ENCODE measurements around the gene ATPAF1.
A peak's percentile ranks its signal among the peaks of the same experiment; 100 is the strongest.

The ATPAF1 gene

GRCh38 chr1:46612937-46613660 lies 55.1 kb downstream of the ATPAF1 start:
- Histone ChIP-seq H3K27ac (ENCODE audit: insufficient read depth in 1 of 2, low read depth in 1 of 2, low read length in 2 of 2, poor library complexity in 1 of 2, severe bottlenecking in 2 of 2) (no peak overlapping the region), H3K4me3 (ENCODE audit: control insufficient read depth in 1 of 7, extremely low read depth in 1 of 7, insufficient read depth in 4 of 7, low read depth in 2 of 7, low read length in 6 of 7) (peak overlapping the region in 3 of 7 experiments; percentile 3 to 42 (median 19)), H3K9me3 (ENCODE audit: control extremely low read depth in 1 of 5, control insufficient read depth in 4 of 5, insufficient read depth in 2 of 5, low read depth in 1 of 5, low read length in 4 of 5) (no peaks in the 10 kb centered on the region), H3K4me1 (ENCODE audit: control extremely low read depth in 1 of 4, control insufficient read depth in 4 of 4, insufficient read depth in 4 of 4, low read length in 3 of 4) (peaks cover 3 to 53% (median 42%) of the 10 kb centered on the region in 4 experiments), H3K36me3 (ENCODE audit: control insufficient read depth in 4 of 4, insufficient read depth in 4 of 4, low read length in 3 of 4) (peaks cover 5 to 31% (median 14%) of the 10 kb centered on the region in 4 experiments), H3K27me3 (replicated peaks in 2 of 5; ENCODE audit: control insufficient read depth in 4 of 5, insufficient read depth in 5 of 5, low read length in 4 of 5) (no peaks in the 10 kb centered on the region)
- WGBS (ENCODE audit: insufficient coverage) = 96% methylated on average over 38 of the region's 38 CpGs
- ChIA-PET POLR2A (interaction anchor here (1.0 to 1.7 kb wide), 2 partner anchors 9 to 18 kb away, joined by 3 to 6 read pairs; partner anchors contain the start of gene MKNK1), CTCF (interaction anchor here (0.9 to 3.0 kb wide), 4 partner anchors 9 to 80 kb away, joined by 3 to 13 read pairs (median 6); partner anchors contain the start of gene MKNK1)
- DNase-seq = no peak

- WGBS (ENCODE audit: insufficient coverage) = 78% methylated on average over 5 of the region's 7 CpGs
- Histone ChIP-seq H3K4me3 (ENCODE audit: control insufficient read depth in 1 of 7, extremely low read depth in 1 of 7, insufficient read depth in 4 of 7, low read depth in 2 of 7, low read length in 6 of 7) (no peak overlapping the region), H3K27ac (ENCODE audit: insufficient read depth in 1 of 2, low read depth in 1 of 2, low read length in 2 of 2, poor library complexity in 1 of 2, severe bottlenecking in 2 of 2) (no peak overlapping the region), H3K4me1 (ENCODE audit: control extremely low read depth in 1 of 4, control insufficient read depth in 4 of 4, insufficient read depth in 4 of 4, low read length in 3 of 4) (peaks cover 3 to 49% (median 37%) of the 10 kb centered on the region in 4 experiments), H3K36me3 (ENCODE audit: control insufficient read depth in 4 of 4, insufficient read depth in 4 of 4, low read length in 3 of 4) (peaks cover 5 to 34% (median 15%) of the 10 kb centered on the region in 4 experiments), H3K27me3 (replicated peaks in 2 of 5; ENCODE audit: control insufficient read depth in 4 of 5, insufficient read depth in 5 of 5, low read length in 4 of 5) (no peaks in the 10 kb centered on the region), H3K9me3 (ENCODE audit: control extremely low read depth in 1 of 5, control insufficient read depth in 4 of 5, insufficient read depth in 2 of 5, low read depth in 1 of 5, low read length in 4 of 5) (no peaks in the 10 kb centered on the region)
- DNase-seq = peak; percentile 36 to 74 (median 62)
- ChIA-PET CTCF (no interaction called here), POLR2A (no interaction called here)
Observed at GRCh38 chr1:46611691-46612221, 56.4 kb downstream of the ATPAF1 start.

GRCh38 chr1:46607345-46608130 lies 60.6 kb downstream of the ATPAF1 start:
- Histone ChIP-seq H3K4me1 (ENCODE audit: control extremely low read depth in 1 of 4, control insufficient read depth in 4 of 4, insufficient read depth in 4 of 4, low read length in 3 of 4) (peaks cover 8 to 46% (median 33%) of the 10 kb centered on the region in 4 experiments), H3K9me3 (ENCODE audit: control extremely low read depth in 1 of 5, control insufficient read depth in 4 of 5, insufficient read depth in 2 of 5, low read depth in 1 of 5, low read length in 4 of 5) (no peaks in the 10 kb centered on the region), H3K27ac (ENCODE audit: insufficient read depth in 1 of 2, low read depth in 1 of 2, low read length in 2 of 2, poor library complexity in 1 of 2, severe bottlenecking in 2 of 2) (no peak overlapping the region), H3K36me3 (ENCODE audit: control insufficient read depth in 4 of 4, insufficient read depth in 4 of 4, low read length in 3 of 4) (peaks cover 5 to 28% (median 15%) of the 10 kb centered on the region in 4 experiments), H3K4me3 (ENCODE audit: control insufficient read depth in 1 of 7, extremely low read depth in 1 of 7, insufficient read depth in 4 of 7, low read depth in 2 of 7, low read length in 6 of 7) (no peak overlapping the region), H3K27me3 (replicated peaks in 2 of 5; ENCODE audit: control insufficient read depth in 4 of 5, insufficient read depth in 5 of 5, low read length in 4 of 5) (no peaks in the 10 kb centered on the region)
- ChIA-PET POLR2A (no interaction called here), CTCF (interaction anchor here (1.6 to 2.5 kb wide), 2 partner anchors 9 to 117 kb away, joined by 3 to 12 read pairs; partner anchors contain the start of gene MOB3C)
- DNase-seq = no peak
- 100% methylated on average over 7 of the region's 7 CpGs for WGBS (ENCODE audit: insufficient coverage)

GRCh38 chr1:46606255-46606965 lies 61.8 kb downstream of the ATPAF1 start:
- no peak for DNase-seq
- CTCF ChIA-PET = interaction anchor here (2.5 kb wide), 1 partner anchor 10 kb away, joined by 12 read pairs; the partner anchor contains the start of gene MOB3C
- no peaks in the 10 kb centered on the region for H3K27me3 ChIP-seq (replicated peaks in 2 of 5; ENCODE audit: control insufficient read depth in 4 of 5, insufficient read depth in 5 of 5, low read length in 4 of 5)
- no peak overlapping the region for H3K4me3 ChIP-seq (ENCODE audit: control insufficient read depth in 1 of 7, extremely low read depth in 1 of 7, insufficient read depth in 4 of 7, low read depth in 2 of 7, low read length in 6 of 7)
- H3K4me1 ChIP-seq (ENCODE audit: control extremely low read depth in 1 of 4, control insufficient read depth in 4 of 4, insufficient read depth in 4 of 4, low read length in 3 of 4) = peaks cover 8 to 44% (median 29%) of the 10 kb centered on the region in 4 experiments
- POLR2A ChIA-PET = interaction anchor here (1.0 kb wide), 1 partner anchor 17 kb away, joined by 6 read pairs; no protein-coding TSS in a partner anchor
- WGBS (ENCODE audit: insufficient coverage) = 100% methylated on average over 1 of the region's 2 CpGs
- no peak overlapping the region for H3K27ac ChIP-seq (ENCODE audit: insufficient read depth in 1 of 2, low read depth in 1 of 2, low read length in 2 of 2, poor library complexity in 1 of 2, severe bottlenecking in 2 of 2)
- peaks cover 5 to 23% (median 15%) of the 10 kb centered on the region in 4 experiments for H3K36me3 ChIP-seq (ENCODE audit: control insufficient read depth in 4 of 4, insufficient read depth in 4 of 4, low read length in 3 of 4)
- H3K9me3 ChIP-seq (ENCODE audit: control extremely low read depth in 1 of 5, control insufficient read depth in 4 of 5, insufficient read depth in 2 of 5, low read depth in 1 of 5, low read length in 4 of 5) = no peaks in the 10 kb centered on the region

GRCh38 chr1:46605232-46605631 lies 62.9 kb downstream of the ATPAF1 start:
- Histone ChIP-seq H3K27me3 (replicated peaks in 2 of 5; ENCODE audit: control insufficient read depth in 4 of 5, insufficient read depth in 5 of 5, low read length in 4 of 5) (no peaks in the 10 kb centered on the region), H3K27ac (ENCODE audit: insufficient read depth in 1 of 2, low read depth in 1 of 2, low read length in 2 of 2, poor library complexity in 1 of 2, severe bottlenecking in 2 of 2) (no peak overlapping the region), H3K9me3 (ENCODE audit: control extremely low read depth in 1 of 5, control insufficient read depth in 4 of 5, insufficient read depth in 2 of 5, low read depth in 1 of 5, low read length in 4 of 5) (no peaks in the 10 kb centered on the region), H3K4me3 (ENCODE audit: control insufficient read depth in 1 of 7, extremely low read depth in 1 of 7, insufficient read depth in 4 of 7, low read depth in 2 of 7, low read length in 6 of 7) (peak overlapping the region in 2 of 7 experiments; percentile 19 to 87), H3K4me1 (ENCODE audit: control extremely low read depth in 1 of 4, control insufficient read depth in 4 of 4, insufficient read depth in 4 of 4, low read length in 3 of 4) (peaks cover 8 to 47% (median 29%) of the 10 kb centered on the region in 4 experiments), H3K36me3 (ENCODE audit: control insufficient read depth in 4 of 4, insufficient read depth in 4 of 4, low read length in 3 of 4) (peaks cover 5 to 23% (median 16%) of the 10 kb centered on the region in 4 experiments)
- no CpG with 5 or more reads among the region's 2 CpGs for WGBS (ENCODE audit: insufficient coverage)
- peak in 2 of 3 donors; percentile 73 to 75 for DNase-seq
- CTCF ChIA-PET = interaction anchor here (0.8 to 2.7 kb wide), 5 partner anchors 12 to 25 kb away, joined by 3 to 15 read pairs (median 5); partner anchors contain the start of gene MOB3C
- POLR2A ChIA-PET = interaction anchor here (0.7 to 1.6 kb wide), 2 partner anchors 9 to 71 kb away, joined by 4 to 6 read pairs; no protein-coding TSS in a partner anchor

GRCh38 chr1:46603858-46604549 lies 64.2 kb downstream of the ATPAF1 start, which contains the start of gene MKNK1:
Gene MKNK1 (minus strand): TSS chr1:46604268. CDS start chr1:46583327, 20,941 bp downstream.
- ChIA-PET POLR2A (interaction anchor here (0.6 to 1.6 kb wide), 3 partner anchors 10 to 609 kb away, joined by 3 to 6 read pairs (median 3); no protein-coding TSS in a partner anchor), CTCF (interaction anchor here (0.9 to 2.7 kb wide), 12 partner anchors 9 to 157 kb away, joined by 3 to 15 read pairs (median 6); partner anchors contain the start of gene MOB3C)
- WGBS (ENCODE audit: insufficient coverage) = under 1% methylated on average over 43 of the region's 53 CpGs
- DNase-seq = peak; percentile 93 to 97 (median 95)
- Histone ChIP-seq H3K4me1 (ENCODE audit: control extremely low read depth in 1 of 4, control insufficient read depth in 4 of 4, insufficient read depth in 4 of 4, low read length in 3 of 4) (peaks cover 8 to 58% (median 30%) of the 10 kb centered on the region in 4 experiments), H3K27me3 (replicated peaks in 2 of 5; ENCODE audit: control insufficient read depth in 4 of 5, insufficient read depth in 5 of 5, low read length in 4 of 5) (no peaks in the 10 kb centered on the region), H3K4me3 (ENCODE audit: control insufficient read depth in 1 of 7, extremely low read depth in 1 of 7, insufficient read depth in 4 of 7, low read depth in 2 of 7, low read length in 6 of 7) (peak within 1 kb of the TSS; percentile 86 to 98 (median 90)), H3K9me3 (ENCODE audit: control extremely low read depth in 1 of 5, control insufficient read depth in 4 of 5, insufficient read depth in 2 of 5, low read depth in 1 of 5, low read length in 4 of 5) (no peaks in the 10 kb centered on the region), H3K36me3 (ENCODE audit: control insufficient read depth in 4 of 4, insufficient read depth in 4 of 4, low read length in 3 of 4) (peaks cover 4 to 13% (median 8%) of the 10 kb centered on the region in 4 experiments), H3K27ac (ENCODE audit: insufficient read depth in 1 of 2, low read depth in 1 of 2, low read length in 2 of 2, poor library complexity in 1 of 2, severe bottlenecking in 2 of 2) (peak within 1 kb of the TSS in 1 of 2 experiments; percentile 69)
